ENCODE measurements around the gene AADACL2. TPM values are rescaled to one million over a fixed set of nuclear protein-coding genes. Genes with fewer than 3 reads are reported as not detected.
"Not testable (repeated sequence)": the region's sequence is repeated elsewhere in the genome, so short reads cannot be mapped to it uniquely, and the experiment has no call there.

Gene AADACL2
- polyA plus RNA-seq, 3 donors = not detected

DNA sequence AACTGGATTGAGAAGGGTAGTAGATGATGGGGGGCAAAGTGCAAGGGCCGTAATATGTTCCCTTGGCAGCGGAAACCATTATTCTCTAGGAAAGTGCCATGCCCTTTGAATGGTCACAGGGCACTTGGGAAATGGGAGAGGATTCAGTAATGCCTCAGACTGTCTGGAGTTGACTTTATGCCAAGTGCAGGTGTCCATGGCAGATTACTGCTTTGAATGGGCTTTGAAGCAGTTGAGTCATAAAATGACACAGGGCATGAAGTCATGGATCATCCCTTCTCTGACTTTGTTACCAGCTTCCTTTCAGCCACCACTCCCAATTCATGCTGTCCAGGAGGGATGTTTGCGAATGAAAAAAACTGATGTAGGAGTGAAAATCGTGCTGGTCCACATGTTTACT, 20.1 kb downstream of the AADACL2 start:
- Mint-ChIP-seq H3K9me3 (peaks cover 0 to 6% (median 4%) of the 10 kb centered on the region in 7 donors), H3K36me3 (no peaks in the 10 kb centered on the region), H3K27me3 (ENCODE audit: low read depth in 3 of 3) (peaks cover 0 to 2% (median 0%) of the 10 kb centered on the region in 3 donors), H3K4me1 (peaks cover 9% of the 10 kb centered on the region), H3K4me3 (no peak overlapping the region), H3K27ac (no peak overlapping the region)
- no peak overlapping the region for H3K4me2 ChIP-seq (replicated peaks; ENCODE audit: extremely low read depth, low read length, poor library complexity, severe bottlenecking)
- TF ChIP-seq, protein P1, sequence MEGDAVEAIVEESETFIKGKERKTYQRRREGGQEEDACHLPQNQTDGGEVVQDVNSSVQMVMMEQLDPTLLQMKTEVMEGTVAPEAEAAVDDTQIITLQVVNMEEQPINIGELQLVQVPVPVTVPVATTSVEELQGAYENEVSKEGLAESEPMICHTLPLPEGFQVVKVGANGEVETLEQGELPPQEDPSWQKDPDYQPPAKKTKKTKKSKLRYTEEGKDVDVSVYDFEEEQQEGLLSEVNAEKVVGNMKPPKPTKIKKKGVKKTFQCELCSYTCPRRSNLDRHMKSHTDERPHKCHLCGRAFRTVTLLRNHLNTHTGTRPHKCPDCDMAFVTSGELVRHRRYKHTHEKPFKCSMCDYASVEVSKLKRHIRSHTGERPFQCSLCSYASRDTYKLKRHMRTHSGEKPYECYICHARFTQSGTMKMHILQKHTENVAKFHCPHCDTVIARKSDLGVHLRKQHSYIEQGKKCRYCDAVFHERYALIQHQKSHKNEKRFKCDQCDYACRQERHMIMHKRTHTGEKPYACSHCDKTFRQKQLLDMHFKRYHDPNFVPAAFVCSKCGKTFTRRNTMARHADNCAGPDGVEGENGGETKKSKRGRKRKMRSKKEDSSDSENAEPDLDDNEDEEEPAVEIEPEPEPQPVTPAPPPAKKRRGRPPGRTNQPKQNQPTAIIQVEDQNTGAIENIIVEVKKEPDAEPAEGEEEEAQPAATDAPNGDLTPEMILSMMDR (IDR thresholded peaks at IDR 0.05) = no peak
- H4K20me1 ChIP-seq (ENCODE audit: insufficient read depth, low read length) = no peaks in the 10 kb centered on the region
- 100% methylated on average over 2 of the region's 4 CpGs for WGBS (ENCODE audit: insufficient coverage)
- no peak overlapping the region for H3K4me3 ChIP-seq (replicated peaks in 1 of 3; ENCODE audit: low read depth in 2 of 3, low read length in 3 of 3)
- no peaks in the 10 kb centered on the region for H3K9me3 ChIP-seq (replicated peaks in 1 of 2; ENCODE audit: control insufficient read depth in 1 of 2, insufficient read depth in 1 of 2, low read length in 2 of 2)
- no peak overlapping the region for H3K27ac ChIP-seq (ENCODE audit: low read depth in 1 of 2, low read length in 2 of 2)
- no peak for DNase-seq
- H3K79me2 ChIP-seq (ENCODE audit: insufficient read depth, low read length) = no peaks in the 10 kb centered on the region
- H3K4me1 ChIP-seq (ENCODE audit: control insufficient read depth in 1 of 2, insufficient read depth in 2 of 2, low read length in 2 of 2) = peaks cover 7 to 8% of the 10 kb centered on the region in 2 donors
- no peak overlapping the region for H2AFZ ChIP-seq (ENCODE audit: insufficient read depth, low read depth, low read length, poor library complexity, severe bottlenecking)
- intact Hi-C loops (cut with micrococcal nuclease) = no loop called here
- no peaks in the 10 kb centered on the region for H3K27me3 ChIP-seq (ENCODE audit: control insufficient read depth in 2 of 2, insufficient read depth in 2 of 2, low read length in 2 of 2)
- H3K36me3 ChIP-seq (replicated peaks in 1 of 2; ENCODE audit: control insufficient read depth in 1 of 2, insufficient read depth in 2 of 2, low read length in 2 of 2) = no peaks in the 10 kb centered on the region
- H3K9ac ChIP-seq (ENCODE audit: insufficient read depth, low read length, poor library complexity, severe bottlenecking) = no peak overlapping the region

DNA sequence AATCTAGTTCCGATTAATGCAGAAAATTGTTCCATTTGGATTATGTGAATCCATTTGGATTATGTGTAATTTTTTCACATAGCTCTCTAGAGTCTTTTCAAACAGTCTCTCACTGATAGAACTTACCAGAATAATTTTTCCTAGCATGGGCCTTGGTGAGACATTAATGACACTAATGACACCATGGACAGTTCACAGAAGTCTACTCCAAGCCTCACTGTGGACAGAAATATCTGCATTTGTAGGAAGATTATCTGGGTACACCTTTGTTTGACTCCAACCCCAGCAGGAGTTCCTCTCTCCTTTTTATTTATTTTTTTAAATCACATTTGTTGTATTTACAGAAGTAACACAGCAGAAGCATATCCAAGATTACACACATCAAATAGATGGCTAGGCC, 27.9 kb downstream of the AADACL2 start:
- no peak for DNase-seq
- TF ChIP-seq, protein P1 (IDR thresholded peaks at IDR 0.05) = no peak
- H3K4me2 ChIP-seq (replicated peaks; ENCODE audit: extremely low read depth, low read length, poor library complexity, severe bottlenecking) = no peak overlapping the region
- Mint-ChIP-seq H3K36me3 (no peaks in the 10 kb centered on the region), H3K9me3 (peaks cover 0 to 3% (median 0%) of the 10 kb centered on the region in 7 donors), H3K27ac (no peak overlapping the region), H3K27me3 (ENCODE audit: low read depth in 3 of 3) (no peaks in the 10 kb centered on the region), H3K4me1 (peaks cover 8% of the 10 kb centered on the region), H3K4me3 (no peak overlapping the region)
- H3K4me1 ChIP-seq (ENCODE audit: control insufficient read depth in 1 of 2, insufficient read depth in 2 of 2, low read length in 2 of 2) = peaks cover 0 to 9% of the 10 kb centered on the region in 2 donors
- no peaks in the 10 kb centered on the region for H3K9me3 ChIP-seq (replicated peaks in 1 of 2; ENCODE audit: control insufficient read depth in 1 of 2, insufficient read depth in 1 of 2, low read length in 2 of 2)
- H2AFZ ChIP-seq (ENCODE audit: insufficient read depth, low read depth, low read length, poor library complexity, severe bottlenecking) = no peak overlapping the region
- no peaks in the 10 kb centered on the region for H4K20me1 ChIP-seq (ENCODE audit: insufficient read depth, low read length)
- H3K4me3 ChIP-seq (replicated peaks in 1 of 3; ENCODE audit: low read depth in 2 of 3, low read length in 3 of 3) = no peak overlapping the region
- no CpG with 5 or more reads among the region's 1 CpG for WGBS (ENCODE audit: insufficient coverage)
- H3K36me3 ChIP-seq (replicated peaks in 1 of 2; ENCODE audit: control insufficient read depth in 1 of 2, insufficient read depth in 2 of 2, low read length in 2 of 2) = no peaks in the 10 kb centered on the region
- H3K27ac ChIP-seq (ENCODE audit: low read depth in 1 of 2, low read length in 2 of 2) = no peak overlapping the region
- no peaks in the 10 kb centered on the region for H3K79me2 ChIP-seq (ENCODE audit: insufficient read depth, low read length)
- intact Hi-C loops (cut with micrococcal nuclease) = no loop called here
- H3K9ac ChIP-seq (ENCODE audit: insufficient read depth, low read length, poor library complexity, severe bottlenecking) = no peak overlapping the region
- no peaks in the 10 kb centered on the region for H3K27me3 ChIP-seq (ENCODE audit: control insufficient read depth in 2 of 2, insufficient read depth in 2 of 2, low read length in 2 of 2)

DNA sequence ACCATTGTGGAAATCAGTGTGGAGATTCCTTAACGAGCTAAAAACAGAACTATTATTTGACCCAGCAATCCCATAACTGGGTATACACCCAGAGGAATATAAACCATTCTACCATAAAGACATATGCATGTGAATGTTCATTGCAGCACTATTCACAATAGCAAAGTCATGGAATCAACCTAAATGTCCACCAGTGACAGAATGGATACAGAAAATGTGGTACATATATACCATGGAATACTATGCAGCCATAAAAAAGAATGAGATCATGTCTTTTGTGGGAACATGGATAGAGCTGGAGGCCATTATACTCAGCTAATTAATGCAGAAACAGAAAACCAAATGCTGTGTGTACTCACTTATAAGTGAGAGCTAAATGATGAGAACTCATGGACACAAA, 31.0 kb downstream of the AADACL2 start:
- H3K4me3 ChIP-seq (replicated peaks in 1 of 3; ENCODE audit: low read depth in 2 of 3, low read length in 3 of 3); H4K20me1 ChIP-seq (ENCODE audit: insufficient read depth, low read length); H3K36me3 Mint-ChIP-seq; H2AFZ ChIP-seq (ENCODE audit: insufficient read depth, low read depth, low read length, poor library complexity, severe bottlenecking); H3K36me3 ChIP-seq (replicated peaks in 1 of 2; ENCODE audit: control insufficient read depth in 1 of 2, insufficient read depth in 2 of 2, low read length in 2 of 2); H3K4me3 Mint-ChIP-seq; H3K27me3 ChIP-seq (ENCODE audit: control insufficient read depth in 2 of 2, insufficient read depth in 2 of 2, low read length in 2 of 2); DNase-seq; intact Hi-C loops (cut with micrococcal nuclease); H3K27me3 Mint-ChIP-seq (ENCODE audit: low read depth in 3 of 3); H3K79me2 ChIP-seq (ENCODE audit: insufficient read depth, low read length); H3K27ac ChIP-seq (ENCODE audit: low read depth in 1 of 2, low read length in 2 of 2); H3K4me2 ChIP-seq (replicated peaks; ENCODE audit: extremely low read depth, low read length, poor library complexity, severe bottlenecking); H3K9ac ChIP-seq (ENCODE audit: insufficient read depth, low read length, poor library complexity, severe bottlenecking); H3K27ac Mint-ChIP-seq; H3K9me3 Mint-ChIP-seq; H3K9me3 ChIP-seq (replicated peaks in 1 of 2; ENCODE audit: control insufficient read depth in 1 of 2, insufficient read depth in 1 of 2, low read length in 2 of 2): not testable (repeated sequence)
- peaks cover 10 to 20% of the 10 kb centered on the region in 2 donors for H3K4me1 ChIP-seq (ENCODE audit: control insufficient read depth in 1 of 2, insufficient read depth in 2 of 2, low read length in 2 of 2)
- 100% methylated on average over 1 of the region's 1 CpG for WGBS (ENCODE audit: insufficient coverage)
- peaks cover 21% of the 10 kb centered on the region for H3K4me1 Mint-ChIP-seq
